ENCODE data around the gene RGS18.

GRCh38 chr1:192190066-192190465 lies 31.8 kb downstream of the RGS18 start:
- TF ChIP-seq EZH2 (IDR thresholded peaks at IDR 0.05): no peak
- no peak for TF ChIP-seq POLR2AphosphoS5 (IDR thresholded peaks at IDR 0.05; ENCODE audit: borderline replicate concordance, low read depth, low read length)
